ENCODE measurements around the gene TMPRSS4.
"Not testable (repeated sequence)": the region's sequence is repeated elsewhere in the genome, so short reads cannot be mapped to it uniquely, and the experiment has no call there.

TMPRSS4 gene

GRCh38 chr11:118056806-118057205, 20.1 kb upstream of the TMPRSS4 start:
- no peak for DNase-seq

GRCh38 chr11:118057251-118058145, 19.4 kb upstream of the TMPRSS4 start:
- DNase-seq = no peak

DNA sequence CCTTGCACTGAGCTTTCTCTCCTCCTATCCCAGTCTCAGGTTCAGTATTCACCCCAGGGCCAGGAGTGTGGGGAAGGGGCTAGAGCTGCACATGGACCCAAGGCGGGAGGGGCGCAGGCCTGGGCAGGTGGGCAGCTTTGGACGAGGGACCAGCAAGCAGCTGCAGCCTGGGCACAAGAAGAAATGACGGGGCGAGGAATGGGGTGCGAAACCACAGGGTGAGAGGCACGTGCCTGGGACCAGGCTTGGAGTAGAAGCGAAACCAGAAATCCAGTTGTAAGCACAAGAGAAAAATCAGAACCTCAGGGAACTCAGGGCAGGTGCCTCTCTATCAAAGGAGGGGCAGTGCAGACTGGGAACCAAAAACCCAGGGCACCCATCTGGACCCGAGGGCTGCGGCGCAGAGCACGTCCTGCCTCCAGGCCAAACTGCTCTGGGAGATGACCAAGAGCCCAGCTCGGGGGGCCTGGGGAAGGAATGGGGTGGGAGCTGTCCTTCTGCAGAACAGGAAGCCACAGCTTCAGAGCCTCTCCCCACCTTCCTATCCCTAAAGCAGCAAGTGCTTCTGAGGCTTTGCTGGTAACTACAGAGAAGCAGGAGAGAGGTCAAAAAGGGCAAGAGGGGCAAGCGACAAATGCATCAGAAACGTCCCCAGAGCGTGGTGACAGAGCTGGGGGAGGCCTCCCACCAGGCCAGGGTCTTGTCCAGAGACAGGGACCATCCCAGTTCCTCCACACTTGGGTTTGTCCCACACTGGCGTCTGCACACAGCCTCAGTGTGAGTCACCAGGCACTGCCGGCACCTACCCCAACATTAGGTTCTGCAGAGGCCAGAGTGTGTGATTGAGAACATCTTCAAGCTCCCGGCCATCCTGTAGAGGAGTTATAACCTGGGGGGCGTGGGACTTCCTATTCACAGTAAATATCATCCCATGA, 18.3 kb upstream of the TMPRSS4 start:
- no peak for DNase-seq

- DNase-seq = no peak
These were observed 17.5 kb upstream of the TMPRSS4 start for GRCh38 chr11:118059246-118059940.

DNA sequence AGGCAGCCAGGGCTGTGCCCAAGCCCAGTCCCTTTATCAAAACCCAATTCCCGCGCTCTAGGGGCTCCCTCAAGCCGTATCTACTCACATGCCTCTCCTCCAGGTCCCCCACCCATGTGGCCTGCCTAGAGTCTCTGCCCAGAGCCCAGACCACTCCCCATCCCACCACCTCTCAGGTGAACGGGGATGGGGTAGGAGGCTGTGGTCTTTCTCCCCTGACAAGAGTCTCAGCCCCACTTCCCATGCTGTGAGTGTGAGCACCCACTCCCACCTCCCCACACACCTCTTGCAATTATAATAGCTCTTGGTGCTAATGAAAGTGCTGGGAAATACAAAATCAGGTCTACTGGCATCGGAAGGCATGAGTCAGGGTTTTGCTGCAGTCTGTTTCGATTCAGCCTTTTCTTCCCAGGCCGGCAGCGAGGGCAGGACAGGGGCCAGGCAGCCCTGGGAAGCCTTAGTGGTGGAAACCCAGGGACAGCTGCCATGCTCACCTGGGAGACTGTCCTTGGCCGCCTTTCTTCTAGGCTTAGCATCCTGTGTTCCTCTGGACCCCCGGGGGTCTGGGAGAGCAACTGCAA, 16.7 kb upstream of the TMPRSS4 start:
- no peak for DNase-seq

- no peak for DNase-seq
These were observed 16.0 kb upstream of the TMPRSS4 start for GRCh38 chr11:118060869-118061268.

- DNase-seq = no peak
These were observed 15.2 kb upstream of the TMPRSS4 start for GRCh38 chr11:118061586-118062125.

- not testable (repeated sequence) for DNase-seq
These were observed 14.7 kb upstream of the TMPRSS4 start for GRCh38 chr11:118062181-118062580.

DNA sequence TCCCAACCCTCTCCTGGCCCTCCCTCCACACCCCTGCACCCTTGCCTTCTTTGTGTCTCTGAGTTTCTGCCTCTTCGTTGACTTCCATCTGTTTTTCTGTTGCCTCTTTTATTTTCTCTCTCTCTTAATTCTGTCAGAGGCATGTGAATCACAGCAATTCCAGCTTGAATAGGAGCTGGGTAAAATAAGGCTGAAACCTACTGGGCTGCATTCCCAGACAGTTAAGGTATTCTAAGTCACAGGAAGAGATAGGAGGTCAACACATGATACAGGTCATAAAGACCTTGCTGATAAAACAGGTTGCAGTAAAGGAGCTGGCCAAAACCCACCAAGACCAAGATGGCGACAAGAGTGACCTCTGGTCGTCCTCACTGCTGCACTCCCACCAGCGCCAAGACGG, 14.2 kb upstream of the TMPRSS4 start:
- not testable (repeated sequence) for DNase-seq

DNA sequence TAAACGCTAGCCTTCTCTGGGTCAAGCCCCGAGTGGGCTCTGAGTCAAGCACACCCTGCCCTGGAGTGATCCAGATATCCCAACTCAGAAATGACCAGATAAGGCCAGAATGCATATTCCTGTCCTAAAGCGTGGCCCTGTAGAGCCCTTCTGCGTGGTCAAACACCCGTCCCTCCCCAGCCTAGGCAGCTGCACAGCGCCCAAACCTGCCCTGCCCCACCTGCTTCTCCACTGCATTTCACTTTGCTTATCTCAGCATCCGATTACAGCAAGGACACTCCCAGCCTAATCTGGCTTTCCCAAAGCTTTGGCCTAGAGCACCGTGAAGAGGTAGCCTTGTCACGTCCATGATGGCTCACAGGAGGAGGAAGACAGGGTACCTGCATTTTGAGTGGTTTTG, 11.9 kb upstream of the TMPRSS4 start:
- DNase-seq = no peak

DNA sequence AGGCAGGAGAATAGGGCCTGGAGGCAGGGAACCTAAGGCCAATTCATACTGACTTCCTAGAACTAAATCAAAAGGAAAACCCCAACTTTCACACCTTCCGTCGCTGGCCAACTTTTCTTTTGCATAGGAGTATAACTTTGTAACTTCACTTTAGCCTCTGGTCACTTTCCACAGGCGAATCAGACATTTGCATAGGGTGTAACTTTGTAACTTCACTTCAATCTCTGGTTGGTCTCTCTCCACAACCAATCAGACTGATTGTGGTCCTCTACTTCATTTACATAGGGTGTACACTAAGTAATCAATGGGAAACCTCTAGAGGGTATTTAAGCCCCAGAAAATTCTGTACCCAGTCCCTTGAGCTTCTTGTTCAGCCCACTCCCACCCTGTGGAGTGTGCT, 11.5 kb upstream of the TMPRSS4 start:
- DNase-seq = no peak

- DNase-seq = no peak
These were observed 9.9 kb upstream of the TMPRSS4 start for GRCh38 chr11:118067006-118067405.

DNA sequence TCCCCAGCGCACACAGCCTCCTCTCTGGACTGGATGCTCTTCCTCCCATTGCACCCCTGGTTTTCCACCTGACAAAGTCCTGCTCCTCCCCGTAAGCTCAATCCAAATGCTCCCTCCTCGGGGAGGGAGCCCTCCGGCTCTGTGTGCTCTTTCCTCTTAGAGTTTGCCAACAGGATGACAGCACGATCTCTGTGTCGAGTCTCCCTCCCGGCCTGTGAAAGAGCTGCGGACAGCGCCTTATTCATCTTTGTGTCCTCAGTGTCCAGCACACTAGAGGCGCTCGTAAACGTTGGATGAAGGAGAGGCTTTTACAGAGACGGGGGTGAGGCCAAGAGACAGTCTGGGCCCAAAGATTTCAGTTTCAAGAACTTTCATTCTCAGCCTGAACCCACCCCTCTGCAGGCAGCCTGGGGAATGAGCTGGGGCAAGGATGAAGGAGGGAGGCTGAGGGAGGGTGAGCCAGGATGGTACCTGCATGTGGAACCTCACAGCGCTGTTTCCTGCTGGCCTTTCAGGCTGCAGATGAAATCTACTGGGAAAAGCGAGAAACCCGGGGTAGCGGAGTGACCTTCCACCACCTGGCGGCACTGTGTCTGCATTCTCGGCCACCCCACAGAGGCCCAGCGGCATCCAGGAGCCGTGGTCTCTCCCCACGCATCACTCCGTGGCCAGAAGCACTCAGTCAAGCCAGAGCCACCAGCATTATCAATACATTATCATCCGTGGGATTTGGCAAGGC, 8.5 kb upstream of the TMPRSS4 start:
- no peak for DNase-seq

GRCh38 chr11:118068945-118069612, 7.8 kb upstream of the TMPRSS4 start:
- no peak for DNase-seq

- no peak for DNase-seq
These were observed 5.4 kb upstream of the TMPRSS4 start for GRCh38 chr11:118071416-118072030.

DNA sequence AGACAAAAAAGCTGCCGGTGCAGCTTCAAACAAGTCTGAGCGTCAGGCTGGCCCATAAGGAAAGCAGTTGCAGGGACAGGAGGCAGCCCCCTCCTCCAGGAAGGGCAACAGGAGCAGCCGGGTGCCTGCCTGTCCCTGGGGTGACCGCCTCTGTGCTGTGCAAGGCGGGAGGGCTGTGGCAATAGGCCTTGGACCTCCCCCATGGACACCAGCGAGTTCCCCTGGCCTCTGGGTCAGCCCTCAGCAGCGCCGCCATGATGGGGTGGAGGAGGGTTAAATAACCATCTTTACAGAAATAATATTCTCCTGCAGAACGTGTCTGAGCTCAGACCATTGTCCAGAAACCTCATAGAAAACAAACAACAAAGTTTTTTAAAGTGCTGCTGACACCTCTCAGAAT, 3.3 kb upstream of the TMPRSS4 start:
- no peak for DNase-seq

GRCh38 chr11:118074091-118074685, 2.7 kb upstream of the TMPRSS4 start:
- DNase-seq = no peak

DNA sequence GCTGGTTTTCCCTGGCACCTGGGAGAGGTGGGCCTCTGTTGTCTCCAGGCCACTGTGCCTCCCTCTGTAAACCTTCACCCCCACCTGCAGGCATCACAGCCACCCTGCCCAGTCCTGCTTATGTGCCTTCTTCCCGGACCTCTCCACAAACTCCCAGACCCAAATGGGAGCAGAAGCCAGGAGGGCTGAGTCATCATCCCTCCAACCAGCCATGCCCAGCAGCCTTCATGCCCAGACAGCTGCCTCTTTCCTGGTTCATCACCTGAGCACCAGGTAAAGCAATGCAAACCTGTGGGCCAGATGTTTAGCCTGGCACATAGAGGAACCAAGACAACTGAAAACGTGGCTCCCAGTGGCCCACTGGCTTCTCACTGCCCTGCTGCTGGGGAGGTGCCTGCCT, 2.1 kb upstream of the TMPRSS4 start:
- no peak for DNase-seq

DNA sequence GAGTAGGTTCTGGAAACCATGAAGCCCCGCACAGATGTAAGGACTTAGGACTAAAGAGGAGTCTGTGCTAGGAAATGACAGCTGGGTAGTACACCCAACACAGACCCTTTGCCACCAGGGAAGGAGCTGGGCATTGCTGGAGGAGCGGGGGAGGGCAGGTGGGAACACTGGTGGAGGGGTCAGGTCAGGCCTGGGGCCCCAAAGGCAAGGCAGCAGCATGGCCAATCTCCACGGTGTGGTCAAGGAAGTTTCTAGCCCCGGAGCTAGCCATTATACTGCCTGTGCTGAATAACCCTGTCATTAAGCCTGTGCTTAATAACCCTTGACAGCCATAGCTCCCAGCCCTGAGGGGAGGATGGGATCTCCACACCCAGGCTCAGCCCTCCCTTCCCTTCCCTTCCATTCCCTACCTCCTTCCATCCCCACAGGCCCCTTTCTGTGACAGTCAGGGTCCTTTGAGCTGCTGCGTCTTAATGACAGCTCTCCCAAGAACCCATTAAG, 2.1 kb downstream of the TMPRSS4 start:
- no peak for DNase-seq

DNA sequence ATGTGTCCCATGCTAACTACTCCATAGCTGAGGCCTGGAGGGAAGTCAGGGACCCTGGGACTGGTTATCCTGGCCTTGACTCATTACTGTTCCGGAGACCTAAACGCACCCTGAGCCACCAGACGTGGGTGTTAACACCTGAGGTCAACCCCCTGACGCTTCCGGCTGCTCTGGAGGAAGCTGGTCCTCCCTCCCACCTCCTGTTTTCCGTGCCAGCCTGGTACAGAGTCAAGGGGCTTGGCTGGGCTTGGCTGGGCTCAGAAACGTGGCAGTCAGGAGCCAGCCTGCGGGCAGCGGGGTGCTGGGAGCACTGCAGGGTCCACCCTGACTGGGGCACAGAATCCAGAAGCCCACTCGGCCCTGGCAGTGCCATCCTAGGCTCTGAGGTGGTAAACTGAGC, 2.6 kb downstream of the TMPRSS4 start:
- DNase-seq = peak in 1 of 5 experiments; percentile 13
